Hippocampal formation (tissue), 2 donors: ENCODE data around the gene PPHLN1.
"Not testable (repeated sequence)": the region's sequence is repeated elsewhere in the genome, so short reads cannot be mapped to it uniquely, and the experiment has no call there.

Source experiments
- DNase-seq, 2 donors: peaks; one replicate each; lab custom pipeline; 2025; lab: John Stamatoyannopoulos, UW

PPHLN1 gene

DNA sequence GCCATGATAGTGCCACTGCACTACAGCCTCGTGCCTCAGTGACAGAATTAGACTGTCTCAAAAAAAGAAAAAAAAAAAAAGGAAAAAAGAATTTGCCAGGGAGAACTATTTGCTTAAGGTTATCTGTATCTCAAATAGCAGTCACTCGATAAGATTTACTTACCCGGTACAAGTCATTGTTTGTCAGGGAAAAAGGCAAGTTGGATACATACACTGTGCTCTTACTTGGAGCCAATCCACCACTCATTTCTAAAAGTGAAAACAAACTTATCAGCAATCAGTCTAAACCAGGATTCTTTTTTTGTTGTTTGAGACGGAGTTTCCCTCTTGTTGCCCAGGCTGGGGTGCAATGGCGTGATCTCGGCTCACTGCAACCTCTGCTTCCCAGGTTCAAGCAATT, 2.1 kb upstream of the PPHLN1 start:
- no peak for DNase-seq

DNA sequence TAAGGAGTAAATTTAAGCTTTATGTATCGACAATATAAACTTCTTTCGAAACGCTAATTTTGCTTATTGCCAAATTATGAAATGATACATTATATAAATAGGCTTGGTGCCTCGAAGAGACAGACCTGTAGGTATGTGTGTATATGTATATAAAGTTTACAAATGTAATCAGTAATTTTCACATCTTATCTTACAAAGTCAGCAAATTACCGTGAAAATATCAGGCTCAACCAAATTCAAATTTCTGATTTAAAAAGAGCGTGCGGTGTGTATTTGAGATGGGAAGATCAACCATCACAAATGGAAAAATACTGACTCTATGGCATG, 678 bp upstream of the PPHLN1 start:
- no peak for DNase-seq

DNA sequence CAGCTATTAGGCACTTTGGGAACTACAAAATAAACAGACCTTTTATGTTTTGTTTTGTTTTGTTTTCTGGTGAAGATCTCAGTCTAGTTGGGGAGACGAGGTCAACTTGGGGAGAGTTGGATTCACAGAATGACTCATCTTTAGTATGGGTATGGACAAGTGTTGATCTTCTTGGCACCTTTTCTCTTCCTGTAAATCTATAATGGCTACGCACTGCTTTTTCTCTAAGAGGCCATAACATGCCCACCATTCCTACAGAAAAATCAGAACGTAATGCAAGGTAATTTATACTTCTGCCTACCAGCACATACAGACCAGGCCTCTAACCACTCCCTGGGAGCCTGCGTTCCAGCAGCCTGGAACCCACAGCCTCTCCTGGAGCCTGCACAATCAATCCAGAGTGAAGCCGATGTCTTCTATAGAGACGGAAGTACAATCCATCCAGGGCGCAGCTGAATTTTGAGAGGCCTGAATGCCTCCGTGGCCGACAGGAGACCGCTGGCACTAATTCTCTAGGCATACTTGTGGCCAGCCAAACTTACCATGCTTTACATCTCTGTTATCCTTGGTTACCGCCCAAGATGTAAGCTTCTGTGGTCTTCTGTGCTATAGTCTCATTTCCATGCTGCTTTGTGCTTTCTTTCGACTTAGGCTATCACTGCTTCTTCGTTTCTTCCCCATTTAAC, 717 bp downstream of the PPHLN1 start:
- no peak for DNase-seq

DNA sequence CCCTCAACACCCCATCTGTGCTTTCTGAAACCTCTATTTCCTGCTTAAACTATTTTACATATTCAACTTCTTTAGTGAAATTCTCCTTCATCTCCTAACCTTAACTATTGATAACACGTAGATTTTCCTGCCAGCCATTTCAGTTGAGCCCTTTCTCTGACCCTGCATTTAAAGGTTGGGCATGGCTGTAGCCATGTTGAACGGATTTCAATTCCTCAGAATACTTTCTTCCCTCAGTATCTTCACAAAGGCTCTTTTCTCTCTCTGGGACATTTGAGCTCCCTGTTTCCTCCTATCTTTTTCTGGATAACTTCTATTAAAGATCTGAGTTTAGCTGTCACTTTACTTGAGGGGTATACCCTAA, 1.2 kb downstream of the PPHLN1 start:
- DNase-seq: no peak

DNA sequence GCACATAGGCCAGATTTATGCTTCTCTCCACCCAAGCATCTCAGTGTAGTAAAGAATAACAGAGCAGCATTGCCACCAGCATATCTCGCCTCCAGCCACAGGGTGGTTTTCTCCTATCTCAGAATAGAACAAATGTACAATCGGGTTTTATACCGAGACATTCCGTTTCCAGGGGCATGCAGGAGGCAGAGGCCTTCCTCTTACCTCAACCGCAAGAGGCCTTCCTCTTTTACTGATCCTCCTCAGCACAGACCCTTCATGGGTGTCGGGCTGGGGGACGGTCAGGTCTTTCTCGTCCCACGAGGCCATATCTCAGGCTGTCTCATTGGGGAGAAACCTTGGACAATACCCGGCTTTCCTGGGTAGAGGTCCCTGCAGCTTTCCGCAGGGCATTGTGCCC, 4.1 kb downstream of the PPHLN1 start:
- DNase-seq: not testable (repeated sequence)

DNA sequence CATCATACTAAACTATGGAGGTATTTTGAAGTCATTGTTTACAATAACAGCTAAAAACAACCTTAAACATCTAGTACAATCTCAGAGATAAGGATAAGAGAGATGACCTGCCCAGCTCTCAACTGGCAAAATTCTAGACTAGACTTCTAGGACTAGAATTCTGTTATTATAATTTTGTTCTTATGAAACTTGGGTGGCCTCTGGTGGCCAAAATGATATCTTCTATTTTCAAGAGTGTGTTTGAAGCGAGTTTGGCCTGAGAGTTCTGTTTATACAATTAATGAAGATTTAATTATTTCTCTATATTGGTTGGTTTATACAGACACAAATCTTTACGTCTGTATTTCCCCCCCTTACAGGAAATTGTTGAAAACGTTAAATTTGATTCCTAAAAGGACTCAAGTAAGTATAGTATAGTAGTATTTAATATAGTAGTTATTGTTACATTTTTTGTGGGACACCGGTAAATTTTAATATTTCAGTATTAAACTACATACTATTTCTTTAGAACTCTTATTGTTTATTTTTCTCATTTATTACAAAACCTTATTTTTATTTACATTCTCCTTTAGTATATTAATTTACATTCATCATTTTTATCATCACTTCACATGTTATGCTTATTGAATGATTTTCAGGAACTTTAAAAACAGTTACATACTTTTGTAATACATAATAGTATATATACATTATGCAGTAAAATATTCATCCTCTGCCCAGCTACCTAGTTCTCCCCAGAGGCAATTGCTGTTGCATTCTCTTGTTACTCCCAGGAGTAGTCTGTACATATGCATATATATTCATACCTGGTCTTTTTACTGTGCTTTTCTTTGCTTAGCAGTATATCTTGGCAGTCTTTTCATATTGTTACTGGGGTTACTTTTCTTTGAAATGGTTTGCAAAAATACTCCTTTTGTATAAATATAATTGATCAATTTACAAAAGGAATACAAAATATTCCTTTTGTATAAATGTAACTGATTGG, 6.6 kb downstream of the PPHLN1 start:
- peak in 1 of 2 donors; percentile 35 for DNase-seq

DNA sequence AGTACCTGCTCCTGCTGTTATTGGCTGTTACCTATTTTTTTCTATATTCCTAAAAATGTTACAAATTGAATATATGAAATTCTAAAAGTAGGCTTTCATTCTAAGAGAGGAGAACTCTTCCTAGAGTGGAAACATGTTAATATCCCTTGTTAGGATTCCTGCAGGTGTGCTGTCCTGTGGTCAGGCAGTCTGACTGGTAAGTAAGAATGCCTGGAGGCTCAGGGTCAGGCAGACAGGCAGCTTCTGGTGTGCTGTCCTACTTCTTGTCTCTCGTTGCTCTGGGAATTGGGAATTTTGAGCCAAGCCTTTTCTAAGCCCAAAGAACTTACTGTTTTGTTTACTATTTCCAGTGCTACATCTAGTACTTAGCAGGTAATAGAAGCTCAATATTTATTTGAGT, 10.3 kb downstream of the PPHLN1 start:
- no peak for DNase-seq

DNA sequence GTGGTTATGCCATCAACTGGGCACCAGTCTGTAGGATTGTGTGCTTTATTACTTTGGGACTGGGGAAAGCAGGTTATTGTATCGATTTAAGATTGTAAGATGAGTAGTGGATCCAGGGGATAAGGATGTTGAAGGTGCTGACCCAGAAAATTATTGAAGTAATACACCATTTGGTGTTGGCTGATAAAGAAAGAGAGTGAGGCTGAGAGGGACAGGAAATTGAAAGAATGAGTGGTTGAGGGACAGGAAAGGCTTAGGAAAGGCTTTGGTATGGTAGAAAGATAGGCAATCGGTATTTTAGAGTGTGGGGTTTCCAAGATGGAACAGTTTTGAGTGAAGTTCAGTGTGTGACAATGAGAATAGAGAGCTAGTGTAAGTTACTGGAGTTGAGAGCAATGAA, 12.3 kb downstream of the PPHLN1 start:
- no peak for DNase-seq

DNA sequence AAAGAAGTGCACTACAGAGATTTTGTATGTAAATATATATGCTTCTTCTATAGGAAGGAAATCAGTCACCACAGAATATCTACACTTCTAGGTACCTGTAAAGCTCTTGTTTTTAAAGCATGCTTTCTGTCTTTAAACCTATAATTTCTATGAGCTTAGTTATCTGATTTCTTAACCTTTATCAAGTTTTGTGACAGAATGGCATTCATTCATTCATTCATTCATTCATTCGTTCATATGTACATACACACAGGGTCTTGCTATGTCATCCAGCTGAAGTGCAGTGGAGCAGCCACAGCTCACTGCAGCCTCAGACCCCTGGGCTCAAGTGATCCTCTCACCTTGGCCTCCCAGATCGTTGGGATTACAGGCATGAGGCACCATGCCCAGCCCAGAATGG, 16.1 kb downstream of the PPHLN1 start:
- DNase-seq: no peak

DNA sequence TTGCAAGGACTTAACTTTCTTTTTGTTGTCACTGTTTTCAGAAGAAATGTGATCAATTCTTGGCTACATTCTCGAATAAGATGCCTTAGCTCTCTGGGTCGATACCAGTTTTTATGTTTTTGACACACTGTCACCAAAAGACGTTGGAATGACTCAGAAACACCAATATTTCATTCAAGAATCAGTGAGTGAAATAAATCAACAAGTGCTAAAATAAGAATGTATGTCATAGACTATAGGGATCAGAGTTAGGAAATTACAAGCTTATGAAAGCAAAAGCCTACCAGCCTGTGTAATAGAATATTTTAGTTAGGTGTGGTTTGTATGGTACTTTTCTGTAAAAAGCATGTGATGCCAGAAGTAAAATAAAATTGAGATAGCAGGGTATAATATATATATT, 17.8 kb downstream of the PPHLN1 start:
- DNase-seq: no peak

DNA sequence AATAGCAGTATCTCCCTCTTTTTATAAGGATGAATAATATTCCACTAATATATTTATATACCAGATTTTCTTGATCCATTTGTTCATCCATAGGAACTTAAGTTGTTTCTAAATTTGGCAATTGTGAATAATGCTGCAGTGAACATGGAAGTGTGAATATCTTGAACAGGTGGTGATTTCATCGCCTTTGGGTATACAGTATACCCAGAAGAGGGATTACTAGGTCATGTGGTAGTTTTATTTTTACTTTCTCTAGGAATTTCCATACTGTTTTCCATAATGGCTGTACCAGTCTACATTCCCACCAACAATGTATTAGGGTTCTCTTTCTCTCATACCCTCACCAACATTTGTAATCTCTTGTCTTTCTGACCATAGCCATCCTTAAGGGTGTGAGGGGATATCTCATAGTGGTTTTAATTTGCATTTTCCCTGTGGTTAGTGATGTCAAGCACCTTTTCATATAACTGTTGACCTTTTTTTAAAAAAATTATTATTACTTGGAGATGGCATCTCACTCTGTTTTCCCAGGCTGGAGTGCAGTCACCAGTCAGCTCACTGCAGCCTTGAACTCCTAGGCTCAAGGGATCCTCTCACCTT, 20.5 kb downstream of the PPHLN1 start:
- no peak for DNase-seq

DNA sequence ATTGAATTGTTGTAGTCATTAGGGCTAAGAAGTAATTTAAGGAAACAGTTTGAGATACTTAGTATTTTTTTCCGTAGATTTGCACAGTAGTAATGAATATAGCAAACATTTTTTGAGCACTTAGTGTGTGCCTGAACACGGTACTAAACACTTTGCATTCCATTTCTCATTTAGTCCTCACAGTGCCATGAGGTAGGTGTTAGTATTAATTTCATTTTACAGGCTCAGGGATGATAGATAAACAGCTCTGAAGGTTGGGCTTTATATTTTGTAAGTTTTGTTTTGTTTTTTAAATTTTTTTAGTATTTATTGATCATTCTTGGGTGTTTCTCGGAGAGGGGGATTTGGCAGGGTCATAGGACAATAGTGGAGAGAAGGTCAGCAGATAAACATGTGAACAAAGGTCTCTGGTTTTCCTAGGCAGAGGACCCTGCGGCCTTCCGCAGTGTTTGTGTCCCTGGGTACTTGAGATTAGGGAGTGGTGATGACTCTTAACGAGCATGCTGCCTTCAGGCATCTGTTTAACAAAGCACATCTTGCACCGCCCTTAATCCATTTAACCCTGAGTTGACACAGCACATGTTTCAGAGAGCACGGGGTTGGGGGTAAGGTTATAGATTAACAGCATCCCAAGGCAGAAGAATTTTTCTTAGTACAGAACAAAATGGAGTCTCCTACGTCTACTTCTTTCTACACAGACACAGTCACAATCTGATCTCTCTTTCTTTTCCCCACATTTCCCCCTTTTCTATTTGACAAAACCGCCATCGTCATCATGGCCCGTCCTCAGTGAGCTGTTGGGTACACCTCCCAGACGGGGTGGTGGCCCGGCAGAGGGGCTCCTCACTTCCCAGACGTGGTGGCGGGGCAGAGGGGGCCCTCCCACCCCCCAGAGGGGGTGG, 23.4 kb downstream of the PPHLN1 start:
- not testable (repeated sequence) for DNase-seq

DNA sequence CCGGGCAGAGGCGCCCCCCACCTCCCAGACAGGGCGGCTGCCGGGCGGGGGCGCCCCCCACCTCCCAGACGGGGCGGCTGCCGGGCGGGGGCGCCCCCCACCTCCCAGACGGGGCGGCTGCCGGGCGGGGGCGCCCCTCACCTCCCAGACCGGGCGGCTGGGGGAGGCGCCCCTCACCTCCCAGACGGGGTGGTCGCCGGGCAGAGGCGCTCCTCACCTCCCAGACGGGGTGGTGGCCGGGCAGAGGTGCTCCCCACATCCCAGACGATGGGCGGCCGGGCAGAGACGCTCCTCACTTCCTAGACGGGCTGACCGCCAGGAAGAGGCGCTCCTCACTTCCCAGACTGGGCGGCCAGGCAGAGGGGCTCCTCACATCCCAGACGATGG, 24.0 kb downstream of the PPHLN1 start:
- DNase-seq: not testable (repeated sequence)

DNA sequence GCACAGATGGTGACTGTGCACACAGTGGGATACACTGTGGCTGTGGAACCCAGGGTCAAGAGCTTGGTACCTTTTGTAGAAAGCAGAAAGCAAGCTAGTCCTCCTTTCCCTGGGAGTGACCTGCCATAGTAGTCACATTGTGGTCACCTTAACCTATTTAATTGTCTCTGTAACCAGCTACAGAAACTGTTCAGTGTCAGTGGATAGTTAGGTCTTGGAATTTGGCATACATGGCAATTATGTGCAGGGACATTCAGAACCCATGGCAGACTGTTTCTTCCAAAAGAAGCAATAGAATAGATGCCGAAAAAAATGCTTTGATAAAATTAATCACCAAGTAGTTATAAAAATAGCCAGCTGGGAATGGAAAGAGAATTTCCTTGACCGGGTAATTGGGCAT, 30.4 kb downstream of the PPHLN1 start:
- no peak for DNase-seq

DNA sequence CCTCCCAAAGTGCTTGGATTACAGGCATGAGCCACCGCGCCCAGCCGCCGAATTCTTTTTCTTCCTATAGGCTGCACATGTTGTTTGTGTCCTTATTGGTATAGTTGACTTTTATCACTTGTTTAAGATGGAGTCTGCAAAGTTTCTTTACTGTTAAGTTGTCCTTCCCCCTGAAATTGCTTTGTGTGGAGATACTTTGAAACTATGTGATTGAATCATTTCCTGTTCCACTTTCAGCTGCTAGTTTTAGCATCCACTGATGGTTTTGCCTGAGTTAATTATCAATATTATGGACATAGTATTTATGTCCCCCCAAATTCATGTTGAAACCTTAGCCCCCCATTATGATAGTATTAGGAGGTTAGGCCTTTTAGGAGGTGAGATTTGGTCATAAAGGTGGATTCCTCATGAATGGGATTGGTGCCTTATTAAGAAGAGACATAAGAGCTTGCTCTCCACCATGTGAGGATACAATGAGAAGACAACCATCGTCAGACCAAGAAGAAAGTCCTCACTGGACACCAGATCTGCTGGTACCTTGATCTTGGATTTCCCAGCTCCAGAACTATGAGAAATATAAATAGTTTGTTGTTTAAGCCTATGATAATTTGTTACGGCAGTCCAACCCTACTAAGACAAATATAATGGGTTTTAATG, 34.9 kb downstream of the PPHLN1 start:
- DNase-seq: no peak

DNA sequence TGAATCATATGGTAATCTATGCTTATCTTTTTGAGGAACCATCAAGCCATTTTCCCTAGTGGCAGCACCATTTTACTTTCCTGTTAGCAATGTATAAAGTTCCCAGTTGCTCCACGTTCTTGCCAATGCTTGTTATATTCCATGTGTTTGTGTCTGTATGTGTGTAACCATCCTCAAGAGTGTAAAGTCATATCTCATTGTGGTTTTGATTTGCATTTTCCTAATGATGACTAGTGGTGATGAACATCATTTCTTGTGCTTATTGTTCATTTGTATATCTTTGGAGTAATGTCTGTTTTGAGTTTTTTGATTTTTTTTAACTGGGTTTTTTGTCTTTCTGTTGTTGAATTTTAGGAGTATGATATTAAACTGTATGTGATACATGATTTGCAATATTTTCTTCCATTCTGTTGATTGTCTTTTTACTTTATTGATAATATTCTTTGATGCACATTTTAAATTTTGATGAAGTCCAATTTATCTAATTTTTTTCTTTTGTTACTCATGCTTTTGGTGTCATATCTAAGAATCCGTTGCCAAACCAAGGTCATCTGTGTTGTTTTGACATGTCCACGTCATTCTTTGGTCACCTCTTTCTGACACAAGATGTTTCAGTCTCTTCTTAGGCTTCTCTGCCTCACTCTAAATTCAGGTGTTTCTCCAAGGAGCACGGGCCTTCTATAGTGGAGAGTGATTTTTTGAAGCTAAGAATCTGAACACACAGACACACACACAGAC, 36.1 kb downstream of the PPHLN1 start:
- no peak for DNase-seq

DNA sequence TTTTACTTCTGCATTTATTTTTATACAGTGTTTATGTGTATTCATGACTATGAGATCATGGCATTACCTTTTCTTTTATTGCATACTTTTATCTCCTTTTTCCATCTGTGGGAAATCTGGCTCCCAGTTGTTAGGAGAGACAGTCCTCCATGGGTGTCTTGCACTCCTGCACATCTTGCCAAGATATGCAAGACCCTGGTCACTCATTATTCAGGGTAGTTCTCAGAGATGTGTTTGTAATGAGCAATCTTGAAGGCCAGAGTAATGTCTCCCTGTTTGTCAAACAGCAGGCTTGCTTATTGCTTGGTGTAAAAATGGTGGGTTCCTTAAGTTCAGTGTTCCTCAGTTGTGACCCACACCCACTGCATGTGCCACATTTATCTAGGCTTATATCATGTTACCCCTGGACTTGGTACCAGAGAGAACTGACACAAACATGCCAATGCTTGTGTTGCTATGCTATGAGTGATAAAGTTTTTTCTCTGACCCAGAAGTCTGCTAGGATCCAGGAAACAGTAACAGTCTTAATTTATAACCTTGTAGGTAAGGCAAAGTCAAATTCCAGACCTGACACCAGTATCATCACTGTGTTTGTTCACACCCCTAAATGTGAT, 36.8 kb downstream of the PPHLN1 start:
- DNase-seq: no peak

DNA sequence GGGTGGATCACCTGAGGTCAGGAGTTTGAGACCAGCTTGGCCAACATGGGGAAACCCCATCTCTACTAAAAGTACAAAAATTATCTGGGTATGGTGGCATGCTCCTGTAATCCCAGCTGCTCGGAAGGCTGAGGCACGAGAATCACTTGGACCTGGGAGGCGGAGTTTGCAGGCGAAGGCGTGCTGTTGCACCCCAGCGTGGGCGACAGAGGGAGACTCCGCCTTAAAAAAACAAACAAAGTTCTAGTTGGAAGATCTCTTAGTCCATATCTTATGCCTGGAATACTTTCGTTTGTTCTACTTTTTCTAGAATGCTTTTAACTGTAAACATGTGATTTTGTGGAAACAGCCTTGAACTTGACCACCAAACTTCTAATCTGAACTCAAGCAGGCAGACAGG, 38.7 kb downstream of the PPHLN1 start:
- no peak for DNase-seq

DNA sequence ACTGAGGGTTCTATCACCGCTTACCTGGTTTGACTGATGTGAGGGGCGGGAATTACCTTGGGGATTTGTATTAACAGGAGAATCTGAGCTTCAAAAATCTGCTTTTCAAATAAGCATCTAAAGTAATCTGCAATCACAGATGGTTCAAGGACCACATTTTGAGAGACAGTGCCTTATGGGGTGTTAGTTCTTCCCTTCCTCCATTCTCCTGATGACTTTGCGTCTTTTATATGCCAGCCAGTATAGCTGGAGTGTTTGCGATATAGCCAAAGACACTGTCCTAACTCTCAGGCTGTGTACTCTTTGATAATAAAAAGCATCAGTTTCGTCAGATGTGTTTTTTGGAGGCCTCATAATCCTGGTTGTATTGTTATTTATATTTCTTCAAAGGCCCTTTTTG, 39.5 kb downstream of the PPHLN1 start:
- no peak for DNase-seq

DNA sequence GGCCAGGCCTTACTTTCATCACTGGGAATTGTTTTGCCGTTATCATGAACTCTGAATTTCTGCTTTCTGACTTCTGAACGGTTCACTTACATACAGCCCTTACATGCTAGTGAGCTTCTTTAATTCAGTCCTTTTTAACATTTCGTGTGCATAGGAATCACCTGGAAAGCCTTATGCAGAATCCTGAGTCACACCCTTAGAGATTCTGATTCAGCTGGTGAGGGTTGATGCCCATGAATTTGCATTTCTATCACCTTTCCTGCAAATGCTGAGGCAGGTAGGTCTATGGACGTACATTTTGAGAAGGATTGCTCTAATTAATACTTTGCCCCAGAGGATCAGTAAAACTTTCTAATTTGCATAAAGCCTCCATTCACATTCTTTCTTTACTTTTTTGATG, 44.0 kb downstream of the PPHLN1 start:
- no peak for DNase-seq
